HEK293 (cell line): Measurements from ENCODE around the gene CD180.

Source experiments
- CTCF ChIA-PET: fragments of 350-600 bp; formaldehyde crosslinking; extraction: SDS; loops from one replicate; lab custom pipeline; 2021; ENCODE audit warnings: antibody characterized with exemption; lab: Yijun Ruan, JAX
- POLR2A ChIA-PET: fragments of 300-600 bp; formaldehyde crosslinking; extraction: SDS; loops from one replicate; lab custom pipeline; 2020; ENCODE audit warnings: antibody characterized with exemption, inconsistent platforms; lab: Yijun Ruan, JAX
- H3K27ac ChIP-seq: fragments of 200-500 bp; sonication (Bioruptor generic); 2 replicates; pipeline ENCODE4 v1.5.1; 2014; ENCODE audit warnings: low read depth, low read length, control low read depth, inconsistent platforms; ENCODE audit errors: extremely low read depth
- H3K36me3 ChIP-seq, 2 experiments: fragments of 200-500 bp in 1 of 2; sonication (Bioruptor generic) in 1 of 2; 1 replicate in 1 of 2; 2 replicates in 1 of 2; pipeline ENCODE4 v1.5.1; 2014 to 2017; ENCODE audit warnings: inconsistent platforms in 2 of 2, low read length in 2 of 2; ENCODE audit not compliant: control insufficient read depth in 2 of 2, insufficient read depth in 1 of 2
- H3K4me1 ChIP-seq: fragments of 200-500 bp; sonication (Bioruptor generic); 2 replicates; pipeline ENCODE4 v1.5.1; 2014; ENCODE audit warnings: mild to moderate bottlenecking, low read length, inconsistent platforms; ENCODE audit not compliant: control insufficient read depth, insufficient read depth
- H3K4me3 ChIP-seq: 2 replicates; pipeline ENCODE4 v1.5.1; 2011; ENCODE audit warnings: low read depth, mild to moderate bottlenecking, control low read depth, low read length, moderate library complexity
- H3K9me3 ChIP-seq: fragments of 200-500 bp; sonication (Bioruptor generic); 2 replicates; pipeline ENCODE4 v1.5.1; 2014; ENCODE audit warnings: low read depth, low read length, inconsistent platforms; ENCODE audit not compliant: control insufficient read depth, insufficient read depth
- GLI2 ChIP-seq: fragments of 450-650 bp; formaldehyde crosslinking; IDR thresholded peaks from 2 replicates; pipeline ENCODE4; 2017; ENCODE audit warnings: missing biosample characterization, missing genetic modification characterization, low read depth, borderline replicate concordance
- KLF10 ChIP-seq: fragments of 450-650 bp; IDR thresholded peaks from 2 replicates; pipeline ENCODE4 v1.5.1; 2018; ENCODE audit warnings: missing biosample characterization, mild to moderate bottlenecking, missing genetic modification characterization
- KLF9 ChIP-seq: fragments of 450-650 bp; formaldehyde crosslinking; IDR thresholded peaks from 2 replicates; pipeline ENCODE4 v1.5.1; 2016; ENCODE audit warnings: missing biosample characterization, missing genetic modification characterization, low read depth
- OSR2 ChIP-seq: fragments of 450-650 bp; formaldehyde crosslinking; IDR thresholded peaks from 2 replicates; pipeline ENCODE4 v1.5.1; 2016; ENCODE audit warnings: missing biosample characterization, missing genetic modification characterization
- TSHZ1 ChIP-seq: fragments of 450-650 bp; formaldehyde crosslinking; IDR thresholded peaks from 2 replicates; pipeline ENCODE4 v1.5.1; 2016; ENCODE audit warnings: missing biosample characterization, missing genetic modification characterization, borderline replicate concordance
- ZBTB17 ChIP-seq: fragments of 450-650 bp; formaldehyde crosslinking; IDR thresholded peaks from 2 replicates; pipeline ENCODE4 v1.5.1; 2016; ENCODE audit warnings: missing biosample characterization, missing genetic modification characterization
- ZBTB44 ChIP-seq: fragments of 450-650 bp; IDR thresholded peaks from 2 replicates; pipeline ENCODE4 v1.5.1; 2018; ENCODE audit warnings: missing biosample characterization, mild to moderate bottlenecking, missing genetic modification characterization
- ZNF175 ChIP-seq: fragments of 450-650 bp; formaldehyde crosslinking; IDR thresholded peaks from 2 replicates; pipeline ENCODE4 v1.5.1; 2016; ENCODE audit warnings: missing biosample characterization, missing genetic modification characterization
- ZNF266 ChIP-seq: fragments of 450-650 bp; formaldehyde crosslinking; IDR thresholded peaks from 2 replicates; pipeline ENCODE4 v1.5.1; 2016; ENCODE audit warnings: missing biosample characterization, missing genetic modification characterization, low read depth
- ZNF394 ChIP-seq: fragments of 450-650 bp; formaldehyde crosslinking; IDR thresholded peaks from 2 replicates; pipeline ENCODE4 v1.5.1; 2016; ENCODE audit warnings: missing biosample characterization, missing genetic modification characterization, mild to moderate bottlenecking, moderate library complexity, borderline replicate concordance
- ZNF624 ChIP-seq: fragments of 450-650 bp; formaldehyde crosslinking; IDR thresholded peaks from 2 replicates; pipeline ENCODE4 v1.5.1; 2017; ENCODE audit warnings: missing biosample characterization, missing genetic modification characterization
- ZNF629 ChIP-seq: fragments of 450-650 bp; formaldehyde crosslinking; IDR thresholded peaks from 2 replicates; pipeline ENCODE4 v1.5.1; 2017; ENCODE audit warnings: missing biosample characterization, missing genetic modification characterization
- ZNF639 ChIP-seq: fragments of 450-650 bp; formaldehyde crosslinking; IDR thresholded peaks from 2 replicates; pipeline ENCODE4 v1.5.1; 2016; ENCODE audit warnings: missing biosample characterization, missing genetic modification characterization
- ZNF660 ChIP-seq: fragments of 450-650 bp; IDR thresholded peaks from 2 replicates; pipeline ENCODE4 v1.5.1; 2018; ENCODE audit warnings: missing biosample characterization, mild to moderate bottlenecking, missing genetic modification characterization
- ZNF704 ChIP-seq: fragments of 450-650 bp; formaldehyde crosslinking; IDR thresholded peaks from 2 replicates; pipeline ENCODE4 v1.5.1; 2016; ENCODE audit warnings: missing biosample characterization, missing genetic modification characterization
- ZNF791 ChIP-seq: fragments of 450-650 bp; formaldehyde crosslinking; IDR thresholded peaks from 2 replicates; pipeline ENCODE4 v1.5.1; 2016; ENCODE audit warnings: missing biosample characterization, missing genetic modification characterization
- ZSCAN5A ChIP-seq: fragments of 450-650 bp; formaldehyde crosslinking; IDR thresholded peaks from 2 replicates; pipeline ENCODE4 v1.5.1; 2016; ENCODE audit warnings: missing biosample characterization, missing genetic modification characterization

The CD180 gene

GRCh38 chr5:67135381-67135984 lies 61.1 kb downstream of the CD180 start (continued):
- no peak for TF ChIP-seq TSHZ1 (tag by site-specific recombination)
- no peak for TF ChIP-seq ZNF791 (tag by site-specific recombination)
- no peak for TF ChIP-seq ZNF629
- TF ChIP-seq OSR2 (tag by site-specific recombination) = no peak
- TF ChIP-seq ZNF704 = no peak
- no peak for TF ChIP-seq ZNF175
- no peak for TF ChIP-seq ZNF624 (tag by site-specific recombination)
- TF ChIP-seq KLF9 (tag by site-specific recombination) = no peak
- no peak for TF ChIP-seq ZSCAN5A (tag by site-specific recombination)
- no peak for TF ChIP-seq GLI2

GRCh38 chr5:67133776-67134175 lies 62.8 kb downstream of the CD180 start:
- Histone ChIP-seq H3K9me3 (no peaks in the 10 kb centered on the region), H3K36me3 (peaks cover 0 to 4% of the 10 kb centered on the region in 2 experiments; a peak in 1 of 3 replicates), H3K4me3 (no peak overlapping the region), H3K4me1 (peaks cover 5% of the 10 kb centered on the region; the same call in 1 of the 2 replicates), H3K27ac (no peak overlapping the region)
- POLR2A ChIA-PET = no interaction called here
- TF ChIP-seq ZBTB44 (0 out of 2 replicates have a peak, but pooled peaks have one; percentile 28), ZNF639 (no peak), KLF10 (0 out of 2 replicates have a peak, but pooled peaks have one; percentile 10), OSR2 (tag by site-specific recombination) (peak; percentile 87), ZBTB17 (tag by site-specific recombination) (peak; percentile 19; the same call in 1 of the 2 replicates)
- CTCF ChIA-PET = no interaction called here

GRCh38 chr5:67133217-67133616 lies 63.4 kb downstream of the CD180 start:
- Histone ChIP-seq H3K4me3 (no peak overlapping the region), H3K9me3 (no peaks in the 10 kb centered on the region), H3K27ac (no peak overlapping the region), H3K4me1 (peaks cover 5% of the 10 kb centered on the region; the same call in 1 of the 2 replicates), H3K36me3 (peaks cover 0 to 4% of the 10 kb centered on the region in 2 experiments; a peak in 1 of 3 replicates)
- TF ChIP-seq ZNF660 (tag by site-specific recombination) = peak; percentile 96
- no peak for TF ChIP-seq ZNF394 (tag by site-specific recombination)
- TF ChIP-seq ZNF266 (tag by site-specific recombination) = no peak
- ChIA-PET CTCF (no interaction called here), POLR2A (no interaction called here)
